ENCODE measurements around the gene ZNF280D. TPM values are rescaled to one million over a fixed set of nuclear protein-coding genes. Genes with fewer than 3 reads are reported as not detected.
"Not testable (repeated sequence)": the region's sequence is repeated elsewhere in the genome, so short reads cannot be mapped to it uniquely, and the experiment has no call there.

Gene ZNF280D
- total RNA-seq, 1 donor from 2014 or later = 28.2 TPM

GRCh38 chr15:56719774-56720555 lies 13.3 kb downstream of the ZNF280D start:
- intact Hi-C loops (cut with micrococcal nuclease) = no loop called here

GRCh38 chr15:56719021-56719612 lies 14.2 kb downstream of the ZNF280D start:
- intact Hi-C loops (cut with micrococcal nuclease) = no loop called here

GRCh38 chr15:56718560-56718959 lies 14.7 kb downstream of the ZNF280D start:
- intact Hi-C loops (cut with micrococcal nuclease) = no loop called here

- intact Hi-C loops (cut with micrococcal nuclease) = no loop called here
Measured at GRCh38 chr15:56716334-56716733, 17.0 kb downstream of the ZNF280D start.

GRCh38 chr15:56715220-56715619 lies 18.1 kb downstream of the ZNF280D start:
- intact Hi-C loops (cut with micrococcal nuclease) = no loop called here

GRCh38 chr15:56709502-56709901 lies 23.8 kb downstream of the ZNF280D start:
- intact Hi-C loops (cut with micrococcal nuclease) = not testable (repeated sequence)

- intact Hi-C loops (cut with micrococcal nuclease) = no loop called here
Measured at GRCh38 chr15:56699743-56700142, 33.6 kb downstream of the ZNF280D start.

- intact Hi-C loops (cut with micrococcal nuclease) = no loop called here
Measured at GRCh38 chr15:56698270-56698669, 35.0 kb downstream of the ZNF280D start.

GRCh38 chr15:56693761-56694160 lies 39.5 kb downstream of the ZNF280D start:
- intact Hi-C loops (cut with micrococcal nuclease) = no loop called here

- intact Hi-C loops (cut with micrococcal nuclease) = no loop called here
Measured at GRCh38 chr15:56690733-56691132, 42.6 kb downstream of the ZNF280D start.

- intact Hi-C loops (cut with micrococcal nuclease) = no loop called here
Measured at GRCh38 chr15:56683908-56684307, 49.4 kb downstream of the ZNF280D start.

- intact Hi-C loops (cut with micrococcal nuclease) = no loop called here
Measured at GRCh38 chr15:56681113-56681512, 52.2 kb downstream of the ZNF280D start.

- intact Hi-C loops (cut with micrococcal nuclease) = no loop called here
Measured at GRCh38 chr15:56679225-56679624, 54.1 kb downstream of the ZNF280D start.

- intact Hi-C loops (cut with micrococcal nuclease) = no loop called here
Measured at GRCh38 chr15:56678571-56678970, 54.7 kb downstream of the ZNF280D start.

GRCh38 chr15:56677271-56677670 lies 56.0 kb downstream of the ZNF280D start:
- intact Hi-C loops (cut with micrococcal nuclease) = no loop called here

- intact Hi-C loops (cut with micrococcal nuclease) = no loop called here
Measured at GRCh38 chr15:56675930-56676329, 57.4 kb downstream of the ZNF280D start.

- intact Hi-C loops (cut with micrococcal nuclease) = no loop called here
Measured at GRCh38 chr15:56674857-56675256, 58.5 kb downstream of the ZNF280D start.

- intact Hi-C loops (cut with micrococcal nuclease) = no loop called here
Measured at GRCh38 chr15:56672721-56673120, 60.6 kb downstream of the ZNF280D start.

- intact Hi-C loops (cut with micrococcal nuclease) = no loop called here
Measured at GRCh38 chr15:56667517-56667916, 65.8 kb downstream of the ZNF280D start.

GRCh38 chr15:56660943-56661342 lies 72.4 kb downstream of the ZNF280D start:
- intact Hi-C loops (cut with micrococcal nuclease) = no loop called here

GRCh38 chr15:56659197-56659596 lies 74.1 kb downstream of the ZNF280D start:
- intact Hi-C loops (cut with micrococcal nuclease) = no loop called here

- intact Hi-C loops (cut with micrococcal nuclease) = no loop called here
Measured at GRCh38 chr15:56654624-56655023, 78.7 kb downstream of the ZNF280D start.

- intact Hi-C loops (cut with micrococcal nuclease) = no loop called here
Measured at GRCh38 chr15:56654216-56654615, 79.1 kb downstream of the ZNF280D start.
